ENCODE data around the gene CCDC141. TPM values are rescaled to one million over a fixed set of nuclear protein-coding genes. Genes with fewer than 3 reads are reported as not detected.

Gene CCDC141
- polyA plus RNA-seq, 2 of the 4 experiments (the other 2 are of a cell fraction): not detected

DNA sequence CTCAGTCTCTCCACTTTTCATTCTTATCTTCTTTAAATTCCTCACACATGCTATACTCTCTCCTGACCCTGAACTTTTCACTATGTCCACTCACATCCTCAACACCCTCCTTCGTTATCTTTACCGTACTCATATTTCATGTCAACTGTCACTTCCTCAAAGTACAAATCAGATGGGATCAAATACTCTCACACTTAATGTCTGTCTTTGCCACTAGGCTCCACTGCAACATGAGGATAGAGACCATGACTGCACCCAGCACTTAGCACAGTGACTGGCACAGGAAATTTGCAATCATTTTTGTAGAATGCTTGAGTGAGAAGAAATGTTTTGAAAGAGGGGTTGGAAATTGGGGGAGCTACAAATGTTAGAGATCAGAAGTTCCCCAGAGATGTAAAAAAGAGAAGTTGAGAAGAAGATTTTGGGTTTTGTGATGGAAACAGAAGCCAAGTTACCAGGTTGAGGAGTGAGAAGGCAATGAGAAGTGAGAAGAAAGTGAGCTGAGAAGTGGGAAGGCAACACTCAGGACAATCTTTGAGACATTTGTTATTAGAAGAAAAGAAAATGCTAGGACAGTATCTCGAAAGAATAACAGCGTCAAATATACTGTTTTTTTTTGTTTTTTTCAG lies 87.0 kb downstream of the CCDC141 start:
- Histone ChIP-seq H3K4me1 (no peaks in the 10 kb centered on the region), H3K27ac (no peak overlapping the region), H3K9me3 (no peaks in the 10 kb centered on the region), H3K4me3 (no peak overlapping the region), H3K4me2 (no peak overlapping the region)
- WGBS (ENCODE audit: missing lambda C conversion rate): 21% methylated on average over 4 of the region's 4 CpGs
- no peak for ATAC-seq
- no peak for DNase-seq (ENCODE audit: low read depth in 1 of 2, low spot score in 1 of 2)
- CTCF ChIA-PET: no interaction called here
- FAIRE-seq: no peak
- POLR2A ChIA-PET: no interaction called here
- TF ChIP-seq NR3C1 (IDR thresholded peaks at IDR 0.05): no peak
- TF ChIP-seq NPAS2 (CRISPR knock-in tag; IDR thresholded peaks at IDR 0.05; ENCODE audit: borderline replicate concordance): no peak
- TF ChIP-seq CEBPB (IDR thresholded peaks at IDR 0.05): no peak
- TF ChIP-seq, protein P1, sequence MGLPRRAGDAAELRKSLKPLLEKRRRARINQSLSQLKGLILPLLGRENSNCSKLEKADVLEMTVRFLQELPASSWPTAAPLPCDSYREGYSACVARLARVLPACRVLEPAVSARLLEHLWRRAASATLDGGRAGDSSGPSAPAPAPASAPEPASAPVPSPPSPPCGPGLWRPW (IDR thresholded peaks at IDR 0.05): no peak
- TF ChIP-seq FOSL2 (IDR thresholded peaks at IDR 0.05): no peak
- no peak for TF ChIP-seq FOSL2 (CRISPR knock-in tag; IDR thresholded peaks at IDR 0.05)
- no peak for TF ChIP-seq ZSCAN20 (CRISPR knock-in tag; IDR thresholded peaks at IDR 0.05)
- TF ChIP-seq CHD4 (IDR thresholded peaks at IDR 0.05; ENCODE audit: borderline replicate concordance): no peak
- TF ChIP-seq, protein P2, sequence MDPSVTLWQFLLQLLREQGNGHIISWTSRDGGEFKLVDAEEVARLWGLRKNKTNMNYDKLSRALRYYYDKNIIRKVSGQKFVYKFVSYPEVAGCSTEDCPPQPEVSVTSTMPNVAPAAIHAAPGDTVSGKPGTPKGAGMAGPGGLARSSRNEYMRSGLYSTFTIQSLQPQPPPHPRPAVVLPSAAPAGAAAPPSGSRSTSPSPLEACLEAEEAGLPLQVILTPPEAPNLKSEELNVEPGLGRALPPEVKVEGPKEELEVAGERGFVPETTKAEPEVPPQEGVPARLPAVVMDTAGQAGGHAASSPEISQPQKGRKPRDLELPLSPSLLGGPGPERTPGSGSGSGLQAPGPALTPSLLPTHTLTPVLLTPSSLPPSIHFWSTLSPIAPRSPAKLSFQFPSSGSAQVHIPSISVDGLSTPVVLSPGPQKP (IDR thresholded peaks at IDR 0.05; ENCODE audit: low read depth, low read length): no peak
- no peak for TF ChIP-seq POLR2AphosphoS2 (conservative IDR thresholded peaks at IDR 0.05; ENCODE audit: low read length)
- no peak for TF ChIP-seq FOXS1 (CRISPR knock-in tag; IDR thresholded peaks at IDR 0.05)

DNA sequence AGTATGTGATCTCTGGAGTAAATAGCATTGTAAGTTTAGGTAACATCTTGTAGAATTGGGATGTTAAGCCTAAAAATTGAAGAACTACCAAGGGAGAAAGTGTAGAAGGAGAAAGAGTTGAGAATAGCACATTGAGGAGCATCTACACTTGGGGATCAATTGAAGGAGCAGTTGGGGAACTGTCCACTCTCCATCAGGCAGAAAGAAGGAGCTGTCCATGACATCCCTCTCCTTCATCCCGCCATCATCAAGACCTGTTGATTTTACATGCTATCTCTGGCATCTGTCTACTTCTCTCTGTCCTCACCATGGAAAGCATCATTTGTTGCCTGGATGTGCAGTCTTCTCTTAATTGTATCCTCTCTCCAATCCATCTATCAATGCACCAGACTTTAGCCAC lies 87.8 kb downstream of the CCDC141 start:
- Histone ChIP-seq H3K4me3 (no peak overlapping the region), H3K4me2 (no peak overlapping the region), H3K4me1 (no peaks in the 10 kb centered on the region), H3K27ac (no peak overlapping the region), H3K9me3 (no peaks in the 10 kb centered on the region)
- 0% methylated on average over 1 of the region's 1 CpG for WGBS (ENCODE audit: missing lambda C conversion rate)
- ChIA-PET CTCF (no interaction called here), POLR2A (no interaction called here)
- ATAC-seq: no peak
- no peak for FAIRE-seq
- no peak for DNase-seq (ENCODE audit: low read depth in 1 of 2, low spot score in 1 of 2)
- TF ChIP-seq CEBPB (IDR thresholded peaks at IDR 0.05) (no peak), JUN (IDR thresholded peaks at IDR 0.05) (no peak), CBX8 (IDR thresholded peaks at IDR 0.05) (no peak), KDM5A (IDR thresholded peaks at IDR 0.05) (no peak), KDM1A (IDR thresholded peaks at IDR 0.05; ENCODE audit: low read depth) (no peak), SREBF2 (IDR thresholded peaks at IDR 0.05) (no peak), EHF (CRISPR knock-in tag; IDR thresholded peaks at IDR 0.05) (no peak)

DNA sequence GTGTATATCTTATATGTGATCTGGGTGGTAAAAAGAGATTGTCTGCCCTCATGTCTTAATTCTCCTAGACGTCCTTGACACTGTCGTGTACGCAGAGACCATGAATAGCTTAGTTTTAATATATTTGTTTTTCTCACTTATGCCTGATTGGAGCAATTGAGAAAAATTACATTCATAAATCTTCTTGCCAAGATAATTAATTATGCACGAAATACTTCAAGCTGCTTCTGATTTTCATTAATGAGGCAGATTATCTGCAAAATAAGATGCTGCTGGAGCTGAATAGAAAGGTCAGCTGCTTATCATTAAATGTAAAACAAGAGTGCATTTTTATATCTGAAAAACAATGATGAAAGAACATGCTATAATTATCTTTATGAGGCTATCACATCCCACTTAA lies 95.9 kb downstream of the CCDC141 start:
- DNase-seq (ENCODE audit: low read depth in 1 of 2, low spot score in 1 of 2): no peak
- H3K9me3 ChIP-seq: no peaks in the 10 kb centered on the region

More for the DNA sequence above, 95.9 kb downstream of the CCDC141 start:
- POLR2A ChIA-PET: no interaction called here
- 37% methylated on average over 4 of the region's 4 CpGs for WGBS (ENCODE audit: missing lambda C conversion rate)
- FAIRE-seq: no peak
- Histone ChIP-seq H3K4me3 (no peak overlapping the region), H3K27ac (no peak overlapping the region), H3K4me2 (no peak overlapping the region), H3K4me1 (no peaks in the 10 kb centered on the region)
- CTCF ChIA-PET: no interaction called here
- no peak for TF ChIP-seq EHF (CRISPR knock-in tag; IDR thresholded peaks at IDR 0.05)
- no peak for TF ChIP-seq HDAC2 (IDR thresholded peaks at IDR 0.05)
- no peak for TF ChIP-seq EP300 (IDR thresholded peaks at IDR 0.05)
- no peak for TF ChIP-seq BHLHE40 (IDR thresholded peaks at IDR 0.05; ENCODE audit: low read depth, low read length)
- TF ChIP-seq MYC (IDR thresholded peaks at IDR 0.05; ENCODE audit: borderline replicate concordance, low read length): no peak
- TF ChIP-seq, protein P3, sequence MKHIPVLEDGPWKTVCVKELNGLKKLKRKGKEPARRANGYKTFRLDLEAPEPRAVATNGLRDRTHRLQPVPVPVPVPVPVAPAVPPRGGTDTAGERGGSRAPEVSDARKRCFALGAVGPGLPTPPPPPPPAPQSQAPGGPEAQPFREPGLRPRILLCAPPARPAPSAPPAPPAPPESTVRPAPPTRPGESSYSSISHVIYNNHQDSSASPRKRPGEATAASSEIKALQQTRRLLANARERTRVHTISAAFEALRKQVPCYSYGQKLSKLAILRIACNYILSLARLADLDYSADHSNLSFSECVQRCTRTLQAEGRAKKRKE (CRISPR knock-in tag; IDR thresholded peaks at IDR 0.05; ENCODE audit: low read depth): no peak
- TF ChIP-seq RCOR1 (IDR thresholded peaks at IDR 0.05; ENCODE audit: low read depth, low read length): no peak
- no peak for ATAC-seq

All from A549 (cell line).